ENCODE measurements around the gene OR51B6.
"Not testable (repeated sequence)": the region's sequence is repeated elsewhere in the genome, so short reads cannot be mapped to it uniquely, and the experiment has no call there.

The OR51B6 gene

GRCh38 chr11:5351208-5351607, at the start of gene OR51B6:
TSS of gene OR51B6 (plus strand) at chr11:5351508. CDS start at chr11:5351508, 0 bp downstream.
- DNase-seq (ENCODE audit: low spot score), result no peak

GRCh38 chr11:5301846-5302245, 49.5 kb upstream of the OR51B6 start, which contains the start of gene OR51B4:
TSS of gene OR51B4 (minus strand) at chr11:5301946. CDS start at chr11:5301946, 0 bp downstream.
- DNase-seq (ENCODE audit: low spot score), result no peak

- no peak for DNase-seq (ENCODE audit: low spot score)
Measured at GRCh38 chr11:5303626-5304025, 47.7 kb upstream of the OR51B6 start.

GRCh38 chr11:5304046-5304445, 47.3 kb upstream of the OR51B6 start:
- DNase-seq (ENCODE audit: low spot score), result no peak

- DNase-seq (ENCODE audit: low spot score), result no peak
Measured at GRCh38 chr11:5307256-5308019, 43.9 kb upstream of the OR51B6 start.

- DNase-seq (ENCODE audit: low spot score), result no peak
Measured at GRCh38 chr11:5310423-5310822, 40.9 kb upstream of the OR51B6 start.

- DNase-seq (ENCODE audit: low spot score), result not testable (repeated sequence)
Measured at GRCh38 chr11:5313326-5314023, 37.8 kb upstream of the OR51B6 start.

GRCh38 chr11:5317292-5317691, 34.0 kb upstream of the OR51B6 start:
- DNase-seq (ENCODE audit: low spot score), result no peak

GRCh38 chr11:5324197-5324596, 27.1 kb upstream of the OR51B6 start, which contains the start of gene OR51B2:
TSS of gene OR51B2 (minus strand) at chr11:5324297. CDS start at chr11:5324297, 0 bp downstream.
- no peak for DNase-seq (ENCODE audit: low spot score)

GRCh38 chr11:5335170-5335569, 16.1 kb upstream of the OR51B6 start:
- DNase-seq (ENCODE audit: low spot score), result no peak

- DNase-seq (ENCODE audit: low spot score), result no peak
Measured at GRCh38 chr11:5336331-5336730, 15.0 kb upstream of the OR51B6 start.

- not testable (repeated sequence) for DNase-seq (ENCODE audit: low spot score)
Measured at GRCh38 chr11:5337253-5337652, 14.1 kb upstream of the OR51B6 start.

- DNase-seq (ENCODE audit: low spot score), result no peak
Measured at GRCh38 chr11:5339771-5340322, 11.5 kb upstream of the OR51B6 start.

GRCh38 chr11:5343474-5344335, 7.6 kb upstream of the OR51B6 start, which contains the start of gene OR51B5:
TSS of gene OR51B5 (minus strand) at chr11:5343524. CDS start at chr11:5343524, 0 bp downstream.
- DNase-seq (ENCODE audit: low spot score), result no peak

- DNase-seq (ENCODE audit: low spot score), result no peak
Measured at GRCh38 chr11:5345831-5346230, 5.5 kb upstream of the OR51B6 start.

- DNase-seq (ENCODE audit: low spot score), result no peak
Measured at GRCh38 chr11:5348551-5349194, 2.6 kb upstream of the OR51B6 start.

GRCh38 chr11:5349550-5349949, 1.8 kb upstream of the OR51B6 start:
- no peak for DNase-seq (ENCODE audit: low spot score)

GRCh38 chr11:5356031-5356430, 4.7 kb downstream of the OR51B6 start:
- not testable (repeated sequence) for DNase-seq (ENCODE audit: low spot score)

- DNase-seq (ENCODE audit: low spot score), result no peak
Measured at GRCh38 chr11:5362017-5362625, 10.8 kb downstream of the OR51B6 start.

- no peak for DNase-seq (ENCODE audit: low spot score)
Measured at GRCh38 chr11:5363679-5364078, 12.4 kb downstream of the OR51B6 start.

GRCh38 chr11:5364214-5364613, 12.9 kb downstream of the OR51B6 start:
- DNase-seq (ENCODE audit: low spot score), result peak; percentile 62

Data from kidney capillary endothelial cell (primary cell).